ENCODE measurements around the gene RIMS3.

The RIMS3 gene

GRCh38 chr1:40679165-40679953 is 13.9 kb upstream of the RIMS3 start:
- H3K4me3 ChIP-seq (ENCODE audit: low read depth, low read length): no peak overlapping the region
- DNase-seq (ENCODE audit: low read depth): no peak
- no peak for TF ChIP-seq CTCF (IDR thresholded peaks at IDR 0.05; ENCODE audit: insufficient read depth, low read depth, low read length, missing control alignments)

GRCh38 chr1:40676501-40676900 is 11.0 kb upstream of the RIMS3 start:
- DNase-seq (ENCODE audit: low read depth): no peak
- TF ChIP-seq CTCF (IDR thresholded peaks at IDR 0.05; ENCODE audit: insufficient read depth, low read depth, low read length, missing control alignments): no peak
- H3K4me3 ChIP-seq (ENCODE audit: low read depth, low read length): no peak overlapping the region

GRCh38 chr1:40673452-40673851 is 8.0 kb upstream of the RIMS3 start:
- no peak for DNase-seq (ENCODE audit: low read depth)
- no peak for TF ChIP-seq CTCF (IDR thresholded peaks at IDR 0.05; ENCODE audit: insufficient read depth, low read depth, low read length, missing control alignments)

GRCh38 chr1:40668769-40669525 is 3.5 kb upstream of the RIMS3 start:
- peak; percentile 95 for TF ChIP-seq CTCF (IDR thresholded peaks at IDR 0.05; ENCODE audit: insufficient read depth, low read depth, low read length, missing control alignments)
- peak overlapping the region; percentile 45 for H3K4me3 ChIP-seq (ENCODE audit: low read depth, low read length)

More at GRCh38 chr1:40673452-40673851, 8.0 kb upstream of the RIMS3 start:
- H3K4me3 ChIP-seq (ENCODE audit: low read depth, low read length): no peak overlapping the region

GRCh38 chr1:40664791-40665190 is 691 bp downstream of the RIMS3 start:
- no peak for DNase-seq (ENCODE audit: low read depth)
- no peak overlapping the region for H3K4me3 ChIP-seq (ENCODE audit: low read depth, low read length)

More at GRCh38 chr1:40668769-40669525, 3.5 kb upstream of the RIMS3 start:
- DNase-seq (ENCODE audit: low read depth): peak; percentile 91

GRCh38 chr1:40664167-40664537 is 1.3 kb downstream of the RIMS3 start:
- no peak for DNase-seq (ENCODE audit: low read depth)
- H3K4me3 ChIP-seq (ENCODE audit: low read depth, low read length): no peak overlapping the region
- no peak for TF ChIP-seq CTCF (IDR thresholded peaks at IDR 0.05; ENCODE audit: insufficient read depth, low read depth, low read length, missing control alignments)

More at GRCh38 chr1:40664791-40665190, 691 bp downstream of the RIMS3 start:
- no peak for TF ChIP-seq CTCF (IDR thresholded peaks at IDR 0.05; ENCODE audit: insufficient read depth, low read depth, low read length, missing control alignments)

Data from GM12865 (cell line).